DOHH2 (cell line): ENCODE data around the gene DLEC1.

Experiments
- H3F3A ChIP-seq: fragments of 200-600 bp; sonication (generic), shearing (Covaris generic); 2 replicates; pipeline ENCODE4 v1.6.0; 2016; ENCODE audit warnings: antibody characterized with exemption, mild to moderate bottlenecking; ENCODE audit not compliant: control insufficient read depth, insufficient read depth
- H3K27ac ChIP-seq: fragments of 200-600 bp; sonication (generic); 2 replicates; pipeline ENCODE4 v1.5.1; 2014; ENCODE audit warnings: low read depth, mild to moderate bottlenecking, low read length, moderate library complexity
- H3K27me3 ChIP-seq: fragments of 200-600 bp; sonication (generic); 2 replicates; pipeline ENCODE4 v1.6.1; 2014; ENCODE audit warnings: mild to moderate bottlenecking, low read length, mixed read lengths; ENCODE audit not compliant: control insufficient read depth
- H3K36me3 ChIP-seq: fragments of 200-600 bp; sonication (generic); 2 replicates; pipeline ENCODE4 v1.6.1; 2014; ENCODE audit warnings: mild to moderate bottlenecking, low read length, moderate library complexity, mixed read lengths; ENCODE audit not compliant: control insufficient read depth
- H3K4me1 ChIP-seq: fragments of 200-600 bp; sonication (generic); 2 replicates; pipeline ENCODE4 v1.6.1; 2014; ENCODE audit warnings: mild to moderate bottlenecking, low read length, mixed read lengths; ENCODE audit not compliant: control insufficient read depth
- H3K4me2 ChIP-seq: fragments of 200-600 bp; sonication (generic); 2 replicates; pipeline ENCODE4 v1.6.0; 2014; ENCODE audit warnings: mild to moderate bottlenecking, low read length, moderate library complexity
- H3K4me3 ChIP-seq: fragments of 200-600 bp; sonication (generic); 2 replicates; pipeline ENCODE4 v1.5.1; 2014; ENCODE audit warnings: mild to moderate bottlenecking, low read length, mixed read lengths
- H3K79me2 ChIP-seq: fragments of 200-600 bp; sonication (generic); 2 replicates; pipeline ENCODE4 v1.6.1; 2014; ENCODE audit warnings: mild to moderate bottlenecking, low read length, mixed read lengths; ENCODE audit not compliant: control insufficient read depth
- H3K9me2 ChIP-seq: fragments of 200-600 bp; sonication (generic); replicated peaks from 2 replicates; pipeline ENCODE4 v1.6.1; 2014; ENCODE audit warnings: mild to moderate bottlenecking, low read length, mixed read lengths; ENCODE audit not compliant: control insufficient read depth
- H3K9me3 ChIP-seq: fragments of 200-600 bp; sonication (generic); 2 replicates; pipeline ENCODE4 v1.6.1; 2014; ENCODE audit warnings: antibody characterized with exemption, low read length, mixed read lengths; ENCODE audit not compliant: control insufficient read depth, insufficient read depth
- H4K20me1 ChIP-seq: fragments of 200-600 bp; sonication (generic); 2 replicates; pipeline ENCODE4 v1.6.0; 2014; ENCODE audit warnings: low read depth, mild to moderate bottlenecking, antibody characterized with exemption, low read length, moderate library complexity; ENCODE audit not compliant: control insufficient read depth, insufficient read depth
- CTCF ChIP-seq: fragments of 200-600 bp; sonication (generic); IDR thresholded peaks from one replicate; pipeline ENCODE4 v1.5.1; 2014; ENCODE audit warnings: antibody characterized with exemption, mild to moderate bottlenecking, low read depth, low read length; ENCODE audit not compliant: poor library complexity, severe bottlenecking
- EZH2phosphoT487 ChIP-seq: fragments of 200-600 bp; sonication (generic); IDR thresholded peaks from 2 replicates; pipeline ENCODE4 v1.6.1; 2017; ENCODE audit warnings: borderline replicate concordance, mild to moderate bottlenecking, antibody characterized with exemption, low read length, moderate library complexity, mixed read lengths

DLEC1 gene

GRCh38 chr3:38141173-38141951 is 102.4 kb downstream of the DLEC1 start:
- H3K9me3 ChIP-seq = peaks cover 4% of the 10 kb centered on the region; the same call in 1 of the 2 replicates
- no peak overlapping the region for H3K4me2 ChIP-seq
- no peak overlapping the region for H3K27ac ChIP-seq
- peaks cover 2% of the 10 kb centered on the region; the same call in 1 of the 2 replicates for H3F3A ChIP-seq
- no peak overlapping the region for H3K4me3 ChIP-seq
- H3K27me3 ChIP-seq = no peaks in the 10 kb centered on the region
- peaks cover 33% of the 10 kb centered on the region for H3K4me1 ChIP-seq
- TF ChIP-seq EZH2phosphoT487 (no peak), CTCF (no peak)
- 0 out of 2 replicates have a peak, but pooled peaks cover under 1% of the 10 kb centered on the region for H4K20me1 ChIP-seq
- no peaks in the 10 kb centered on the region for H3K9me2 ChIP-seq
- H3K79me2 ChIP-seq = peaks cover 33% of the 10 kb centered on the region
- H3K36me3 ChIP-seq = peaks cover 41% of the 10 kb centered on the region

- H3K4me1 ChIP-seq = peaks cover 33% of the 10 kb centered on the region
- H3K27ac ChIP-seq = no peak overlapping the region
- H3K4me2 ChIP-seq = no peak overlapping the region
- no peaks in the 10 kb centered on the region for H4K20me1 ChIP-seq
- H3K79me2 ChIP-seq = peaks cover 28% of the 10 kb centered on the region
- H3K27me3 ChIP-seq = no peaks in the 10 kb centered on the region
- no peak overlapping the region for H3K4me3 ChIP-seq
- no peaks in the 10 kb centered on the region for H3K9me2 ChIP-seq
- peaks cover 36% of the 10 kb centered on the region for H3K36me3 ChIP-seq
- peaks cover 8% of the 10 kb centered on the region; the same call in 1 of the 2 replicates for H3K9me3 ChIP-seq
- TF ChIP-seq CTCF = no peak
- no peak for TF ChIP-seq EZH2phosphoT487
- H3F3A ChIP-seq = peaks cover 6% of the 10 kb centered on the region
These were observed 102.9 kb downstream of the DLEC1 start for GRCh38 chr3:38141952-38142273.

- peaks cover 21% of the 10 kb centered on the region for H3K79me2 ChIP-seq
- H3K36me3 ChIP-seq = peaks cover 36% of the 10 kb centered on the region
- no peaks in the 10 kb centered on the region for H3K27me3 ChIP-seq
- H4K20me1 ChIP-seq = no peaks in the 10 kb centered on the region
- TF ChIP-seq CTCF (no peak), EZH2phosphoT487 (no peak)
- peaks cover 15% of the 10 kb centered on the region; the same call in 1 of the 2 replicates for H3K9me3 ChIP-seq
- no peaks in the 10 kb centered on the region for H3K9me2 ChIP-seq
- H3F3A ChIP-seq = peaks cover 9% of the 10 kb centered on the region
- no peak overlapping the region for H3K4me2 ChIP-seq
- H3K4me3 ChIP-seq = no peak overlapping the region
- no peak overlapping the region for H3K27ac ChIP-seq
- H3K4me1 ChIP-seq = peaks cover 34% of the 10 kb centered on the region
These were observed 104.0 kb downstream of the DLEC1 start for GRCh38 chr3:38142959-38143358.
